ENCODE measurements around the gene LCN15.
"Not testable (repeated sequence)": the region's sequence is repeated elsewhere in the genome, so short reads cannot be mapped to it uniquely, and the experiment has no call there.

The LCN15 gene

DNA sequence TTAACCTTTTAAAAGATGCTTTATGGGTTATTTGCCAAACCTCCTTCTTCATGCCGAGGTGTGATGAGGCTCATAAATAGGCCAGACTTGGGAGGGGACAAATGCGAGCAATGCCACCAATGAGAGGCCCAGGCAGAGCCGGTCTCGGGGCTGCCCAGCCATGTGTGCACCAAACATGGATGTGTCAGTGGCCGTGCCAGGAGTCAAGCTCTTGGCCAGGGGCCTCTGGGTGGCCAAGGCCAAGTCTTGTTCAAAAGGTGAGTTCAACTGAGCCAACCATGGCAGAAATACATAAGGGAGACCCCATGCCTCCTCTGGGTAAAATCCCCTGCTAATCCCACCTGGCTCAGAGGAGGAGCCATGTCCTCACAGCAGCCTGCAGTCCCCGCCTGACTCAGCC, 10.9 kb upstream of the LCN15 start:
- no peak for DNase-seq (ENCODE audit: low spot score)

DNA sequence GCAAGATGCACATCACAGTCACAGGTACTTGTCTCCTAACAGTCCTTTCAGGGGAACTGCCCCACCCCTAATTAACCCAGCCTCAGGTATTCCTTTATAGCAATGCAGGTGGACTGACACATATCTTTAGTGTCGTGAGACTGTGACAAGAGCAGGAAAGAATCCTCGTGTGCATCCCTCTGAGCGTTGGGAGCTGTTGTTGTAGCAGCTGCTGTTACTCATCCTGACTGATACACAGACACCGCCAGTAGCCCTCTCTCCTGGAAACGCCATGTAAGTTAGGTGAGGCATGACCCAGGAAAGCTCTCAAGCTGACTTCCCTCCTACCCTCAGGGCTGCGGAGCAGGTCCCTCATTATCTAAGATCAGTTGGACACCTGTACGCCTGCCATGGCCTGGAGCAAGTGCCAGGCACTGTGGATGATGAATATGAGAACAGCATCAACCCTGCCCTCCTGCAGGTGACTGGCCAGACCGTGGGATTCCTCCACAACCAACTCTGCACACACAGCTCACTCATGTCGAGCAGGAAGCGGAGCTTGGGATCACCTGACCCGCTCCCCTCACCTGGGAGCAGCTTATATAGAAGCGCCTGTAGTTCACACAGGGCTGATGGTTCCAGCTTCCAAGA, 10.2 kb upstream of the LCN15 start:
- DNase-seq (ENCODE audit: low spot score): no peak

DNA sequence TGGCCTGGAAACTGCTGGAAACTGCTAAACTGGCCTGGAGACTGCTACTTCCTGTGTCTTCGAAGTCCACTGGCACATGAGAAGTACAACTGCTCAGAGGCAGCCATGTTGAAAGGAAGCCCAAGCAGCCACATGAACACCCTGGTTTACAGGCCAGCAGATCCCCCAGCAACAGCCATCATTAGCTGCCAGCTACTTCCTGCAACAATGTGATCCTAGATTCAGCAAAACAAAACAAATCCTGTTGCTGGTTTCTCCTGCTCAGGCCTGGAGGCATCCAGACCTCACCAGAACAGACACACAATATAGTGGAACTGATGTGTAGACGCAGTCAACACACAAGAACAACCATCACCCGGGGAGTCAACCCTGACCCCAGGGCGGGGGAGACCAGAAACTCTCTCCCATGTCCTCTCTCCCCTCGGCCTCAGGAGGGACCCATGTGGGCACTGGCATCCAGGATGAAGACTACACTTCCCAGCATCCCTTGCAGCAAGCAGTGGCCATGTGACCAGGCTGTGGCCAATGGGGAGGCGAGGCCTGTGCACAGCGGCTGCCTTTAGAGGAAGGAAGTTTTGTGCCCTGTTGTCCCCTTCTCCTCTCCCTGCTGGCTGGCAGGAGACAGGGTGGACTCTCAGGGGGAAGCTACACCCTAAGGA, 9.2 kb upstream of the LCN15 start:
- DNase-seq (ENCODE audit: low spot score): peak; percentile 71

DNA sequence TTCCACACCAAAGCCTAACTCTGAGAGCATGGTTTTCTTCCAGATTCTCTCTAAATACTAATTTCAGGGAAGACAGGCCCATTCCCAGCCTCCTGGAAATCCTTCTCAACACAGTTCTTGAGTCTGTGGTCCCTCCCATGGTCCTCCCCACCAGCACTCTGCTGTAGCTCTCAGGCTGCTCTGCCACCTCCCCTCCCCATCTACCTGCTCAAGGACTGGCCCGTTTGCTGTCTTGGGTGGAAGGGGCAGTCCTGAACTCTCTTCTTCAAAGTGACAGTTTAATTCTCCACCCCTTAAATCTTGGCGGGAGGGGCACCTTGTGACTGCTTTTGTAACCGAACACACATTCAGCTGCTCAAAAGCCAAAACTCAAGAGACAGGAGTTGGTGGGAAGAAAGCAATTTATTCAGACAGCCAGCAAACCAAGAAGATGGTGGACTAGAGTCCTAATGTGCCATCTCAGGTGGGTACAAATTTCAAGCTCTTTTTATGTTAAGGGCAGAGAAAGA, 7.6 kb upstream of the LCN15 start:
- DNase-seq (ENCODE audit: low spot score): no peak

DNA sequence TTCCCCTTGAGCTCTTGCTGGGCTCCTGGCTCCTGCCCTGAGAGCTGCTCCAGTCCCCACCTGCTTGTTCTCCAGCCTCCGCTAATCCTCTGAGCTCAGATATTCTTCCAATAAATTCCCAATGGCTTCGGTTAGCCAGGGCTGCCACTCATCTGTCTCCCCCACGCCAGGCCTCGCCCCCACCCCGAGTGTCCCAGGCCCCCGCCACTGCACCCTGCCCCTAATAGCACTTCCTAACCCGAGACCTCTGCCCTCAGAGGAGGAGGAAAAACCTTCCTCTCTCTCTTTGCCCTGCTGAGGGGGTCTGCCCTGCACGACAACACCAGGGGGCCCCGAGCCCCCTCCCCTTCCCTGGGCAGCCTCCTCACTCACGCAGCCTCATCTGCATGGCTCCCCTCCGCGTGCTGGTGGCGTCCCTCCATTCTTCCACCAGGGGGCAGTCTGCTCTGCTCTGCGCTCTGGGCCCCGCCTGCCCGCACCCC, 5.4 kb upstream of the LCN15 start:
- DNase-seq (ENCODE audit: low spot score): peak; percentile 88

DNA sequence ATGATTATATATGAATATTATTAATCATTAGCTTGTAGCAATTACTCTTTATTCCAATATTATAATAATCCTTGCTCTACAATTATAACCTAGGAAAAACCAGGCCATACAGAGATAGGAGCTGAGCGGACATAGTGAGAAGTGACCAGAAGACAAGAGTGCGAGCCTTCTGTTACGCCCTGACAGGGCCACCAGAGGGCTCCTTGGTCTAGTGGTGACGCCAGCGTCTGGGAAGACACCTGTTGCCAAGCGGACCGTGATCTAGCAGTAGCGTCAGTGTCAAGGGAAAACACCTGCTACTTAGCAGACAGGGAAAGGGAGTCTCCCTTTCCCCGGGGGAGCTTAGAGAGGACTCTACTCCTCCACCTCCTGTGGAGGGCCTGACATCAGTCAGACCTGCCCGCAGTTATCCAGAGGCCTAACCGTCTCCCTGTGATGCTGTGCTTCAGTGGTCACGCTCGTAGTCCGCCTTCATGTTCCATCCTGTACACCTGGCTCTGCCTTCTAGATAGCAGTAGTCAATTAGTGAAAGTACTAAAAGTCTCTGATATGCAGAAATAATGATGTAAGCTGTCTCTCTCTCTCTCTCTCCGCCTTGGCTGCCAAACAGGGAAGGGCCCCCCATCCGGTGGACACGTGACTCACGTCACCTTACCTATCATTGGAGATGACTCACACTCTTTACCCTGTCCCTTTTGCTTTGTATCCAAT, 2.2 kb upstream of the LCN15 start:
- DNase-seq (ENCODE audit: low spot score): not testable (repeated sequence)

DNA sequence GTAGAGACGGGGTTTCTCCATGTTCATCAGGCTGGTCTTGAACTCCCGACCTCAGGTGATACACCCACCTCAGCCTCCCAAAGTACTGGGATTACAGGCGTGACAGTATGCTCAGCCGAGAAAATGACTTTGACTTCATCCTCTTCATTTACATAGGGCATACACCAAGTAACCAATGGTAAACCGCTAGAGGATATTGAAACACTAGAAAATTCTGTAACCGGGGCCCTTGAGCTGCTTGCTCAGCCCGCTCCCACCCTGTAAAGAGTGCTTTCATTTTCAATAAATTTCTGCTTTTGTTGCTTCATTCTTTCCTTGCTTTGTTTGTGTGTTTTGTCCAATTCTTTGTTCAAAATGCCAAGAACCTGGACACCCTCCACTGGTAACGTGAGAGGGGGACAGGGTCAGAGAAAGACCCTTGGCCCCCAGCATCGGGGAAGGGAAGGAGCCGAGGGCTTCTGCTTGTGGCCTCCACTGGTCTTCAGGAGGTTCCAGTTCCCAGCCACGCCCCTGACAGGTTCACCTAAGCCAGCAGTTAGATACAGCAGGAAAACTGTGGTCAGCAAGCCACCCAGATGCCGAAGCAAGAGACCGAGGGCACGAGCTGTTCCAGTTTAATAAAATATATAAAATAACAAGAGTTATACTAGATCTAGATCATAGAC, 1.6 kb upstream of the LCN15 start:
- not testable (repeated sequence) for DNase-seq (ENCODE audit: low spot score)

DNA sequence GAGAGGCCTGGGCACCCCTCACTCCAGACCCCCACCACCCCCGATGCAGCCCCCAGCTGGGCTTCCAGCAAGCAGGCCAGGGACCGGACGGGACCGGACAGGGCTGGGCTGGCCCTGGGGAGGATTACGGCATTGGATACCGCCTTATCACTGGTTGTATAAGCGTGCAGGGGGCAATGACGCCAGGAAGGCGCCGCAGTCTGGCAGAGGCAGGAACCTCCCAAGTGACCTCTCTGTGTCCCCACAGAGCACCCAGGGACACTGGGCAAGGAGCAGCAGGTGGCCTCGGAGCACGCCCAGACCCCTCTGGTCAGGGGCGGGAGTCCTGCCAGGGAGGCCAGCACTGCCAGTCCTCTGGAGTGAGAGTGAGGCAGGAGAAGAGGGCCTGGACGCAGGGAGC, 723 bp upstream of the LCN15 start:
- no peak for DNase-seq (ENCODE audit: low spot score)

DNA sequence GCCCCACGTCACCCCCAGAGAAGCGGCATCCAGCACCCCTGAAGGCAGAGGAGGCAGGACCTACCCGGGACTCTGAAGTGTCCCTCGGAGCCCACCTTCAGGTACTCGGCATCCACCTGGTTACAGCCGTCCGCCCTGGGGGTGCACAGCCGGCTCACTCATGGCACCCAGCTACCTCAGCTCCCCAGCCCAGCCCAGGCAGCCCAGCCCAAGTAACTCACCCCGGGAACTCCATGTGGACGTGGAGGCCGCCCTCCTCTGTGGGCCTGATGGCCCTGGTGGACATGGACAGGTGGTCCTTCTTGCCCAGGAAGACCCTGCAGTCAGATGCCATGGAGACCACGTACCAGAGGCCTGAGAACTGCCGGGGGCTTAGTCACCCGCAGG, 676 bp downstream of the LCN15 start:
- no peak for DNase-seq (ENCODE audit: low spot score)

DNA sequence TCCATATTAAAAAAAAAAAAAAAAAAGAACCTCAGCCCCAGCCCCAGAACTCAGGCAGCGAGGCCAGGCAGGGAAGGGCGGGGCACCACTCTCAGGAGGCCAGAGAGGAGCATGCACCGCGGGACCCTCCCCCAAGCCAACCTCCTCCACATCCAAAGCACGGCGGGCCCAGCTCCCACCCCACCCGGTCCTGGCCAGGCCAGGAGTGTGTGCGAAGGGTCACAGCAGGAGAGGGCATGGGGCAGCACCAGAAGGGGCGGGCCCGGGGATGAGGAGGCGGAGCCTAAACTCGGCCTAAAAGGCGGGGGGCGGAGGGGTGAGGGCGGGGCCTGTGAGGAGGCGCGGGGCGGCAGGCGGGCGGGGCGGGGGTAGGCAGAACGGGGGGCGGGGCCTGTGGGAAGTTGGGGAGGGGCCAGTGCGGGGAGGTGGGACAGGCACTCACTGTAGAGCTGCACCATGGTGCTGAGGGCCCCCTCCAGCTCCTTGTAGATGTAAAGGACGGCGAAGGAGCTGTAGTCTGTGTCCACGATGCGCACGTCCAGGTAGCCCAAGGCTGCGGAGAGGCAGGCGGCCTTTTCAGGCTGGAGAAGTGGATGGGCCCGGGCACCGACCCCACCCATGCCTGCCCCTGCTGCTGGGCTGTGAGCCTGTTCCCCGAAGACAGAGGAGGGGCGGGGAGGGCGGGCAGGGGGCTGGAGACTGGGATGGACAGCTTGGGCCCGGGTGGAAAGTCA, 1.2 kb downstream of the LCN15 start:
- DNase-seq (ENCODE audit: low spot score): peak; percentile 89

DNA sequence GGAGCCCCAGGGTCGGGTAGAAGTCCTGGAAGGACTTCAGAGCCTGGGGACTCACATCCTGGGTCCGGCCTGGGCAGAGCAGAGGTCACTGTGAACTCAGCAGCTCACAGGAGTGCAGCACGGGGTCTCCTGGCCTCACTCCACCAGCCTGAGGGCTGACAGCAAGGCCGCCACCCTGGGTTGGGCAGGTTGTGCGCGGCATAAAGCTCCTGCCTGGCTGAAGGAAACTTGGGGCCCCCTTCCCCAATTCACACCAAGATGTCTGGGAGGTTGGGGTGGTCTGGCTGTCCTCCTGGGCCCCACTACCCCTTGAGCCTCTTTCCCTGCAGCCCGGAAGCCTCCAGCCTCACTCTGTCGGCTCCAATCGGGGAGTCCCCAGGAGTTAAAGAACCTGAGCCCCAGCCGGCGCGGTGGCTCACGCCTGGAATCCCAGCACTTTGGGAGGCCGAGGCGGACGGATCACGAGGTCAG, 2.1 kb downstream of the LCN15 start:
- DNase-seq (ENCODE audit: low spot score): peak; percentile 1

DNA sequence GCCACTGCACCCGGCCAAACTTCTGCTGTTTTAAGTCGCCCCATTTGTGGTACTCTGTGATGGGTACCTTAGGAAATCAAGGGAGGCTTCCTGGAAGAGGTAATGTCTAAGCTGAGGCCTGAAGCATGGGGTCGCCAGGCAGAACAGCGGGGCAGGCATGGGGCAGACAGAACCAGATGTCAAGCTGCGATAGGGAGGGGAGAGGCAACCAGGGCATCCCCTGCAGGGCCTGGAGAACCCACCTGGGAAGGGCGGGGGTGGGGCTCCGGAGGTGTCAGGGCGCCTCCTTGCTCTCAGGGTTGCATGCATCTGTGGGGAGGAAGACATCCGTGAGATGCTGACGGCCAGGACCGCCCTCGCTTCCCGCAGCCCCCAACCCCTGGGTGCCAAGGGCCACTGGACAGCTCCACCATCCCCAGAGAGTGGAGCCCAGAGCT, 2.8 kb downstream of the LCN15 start:
- DNase-seq (ENCODE audit: low spot score): peak; percentile 1

DNA sequence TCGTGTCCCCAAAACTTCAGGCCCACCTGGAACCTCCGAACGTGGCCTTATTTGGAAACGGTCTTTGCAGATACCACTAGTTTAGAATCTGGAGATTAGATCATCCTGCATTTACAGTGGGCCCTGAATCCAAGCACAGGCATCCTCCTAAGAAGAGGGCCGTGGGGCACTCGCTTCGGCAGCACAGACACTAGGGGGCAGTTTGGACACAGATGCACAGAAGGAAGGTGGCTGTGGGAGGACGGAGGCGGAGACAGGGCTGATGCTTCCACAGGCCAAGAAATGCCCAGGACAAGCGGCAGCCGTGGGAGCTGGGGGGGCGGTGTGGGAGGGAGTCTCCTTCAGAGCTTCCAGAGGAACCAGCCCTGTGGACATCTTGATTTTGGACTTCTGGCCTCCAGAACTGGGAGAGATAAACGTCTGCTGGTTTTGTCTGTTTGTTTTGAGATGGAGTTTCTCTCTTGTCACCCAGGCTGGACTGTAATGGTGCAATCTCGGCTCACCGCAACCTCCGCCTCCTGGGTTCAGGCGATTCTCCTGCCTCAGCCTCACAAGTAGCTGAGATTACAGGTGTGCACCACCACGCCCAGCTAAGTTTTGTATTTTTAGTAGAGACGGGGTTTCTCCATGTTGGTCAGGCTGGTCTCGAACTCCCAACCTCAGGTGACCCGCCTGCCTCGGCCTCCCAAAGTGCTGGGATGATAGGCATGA, 3.3 kb downstream of the LCN15 start:
- peak; percentile 55 for DNase-seq (ENCODE audit: low spot score)

DNA sequence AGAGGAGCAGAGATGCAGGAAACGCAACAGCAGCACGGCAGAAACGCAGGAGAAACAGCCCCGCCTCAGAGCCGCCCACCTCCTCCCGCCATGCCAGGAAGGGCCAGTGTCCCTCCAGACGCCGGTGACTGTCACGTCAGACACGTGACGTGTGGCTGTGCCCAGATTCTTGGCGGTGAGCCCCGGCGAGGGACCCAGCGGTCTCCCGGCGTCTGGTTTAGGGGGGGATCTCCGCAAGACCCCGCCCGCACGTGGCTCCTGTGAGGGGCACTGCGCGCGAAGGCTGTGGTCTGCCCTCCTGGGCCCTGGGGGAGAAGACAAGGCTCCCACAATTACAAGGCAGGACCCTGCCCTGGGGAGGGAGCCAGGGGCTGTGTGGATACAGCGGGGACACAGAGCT, 3.9 kb downstream of the LCN15 start:
- DNase-seq (ENCODE audit: low spot score): no peak

DNA sequence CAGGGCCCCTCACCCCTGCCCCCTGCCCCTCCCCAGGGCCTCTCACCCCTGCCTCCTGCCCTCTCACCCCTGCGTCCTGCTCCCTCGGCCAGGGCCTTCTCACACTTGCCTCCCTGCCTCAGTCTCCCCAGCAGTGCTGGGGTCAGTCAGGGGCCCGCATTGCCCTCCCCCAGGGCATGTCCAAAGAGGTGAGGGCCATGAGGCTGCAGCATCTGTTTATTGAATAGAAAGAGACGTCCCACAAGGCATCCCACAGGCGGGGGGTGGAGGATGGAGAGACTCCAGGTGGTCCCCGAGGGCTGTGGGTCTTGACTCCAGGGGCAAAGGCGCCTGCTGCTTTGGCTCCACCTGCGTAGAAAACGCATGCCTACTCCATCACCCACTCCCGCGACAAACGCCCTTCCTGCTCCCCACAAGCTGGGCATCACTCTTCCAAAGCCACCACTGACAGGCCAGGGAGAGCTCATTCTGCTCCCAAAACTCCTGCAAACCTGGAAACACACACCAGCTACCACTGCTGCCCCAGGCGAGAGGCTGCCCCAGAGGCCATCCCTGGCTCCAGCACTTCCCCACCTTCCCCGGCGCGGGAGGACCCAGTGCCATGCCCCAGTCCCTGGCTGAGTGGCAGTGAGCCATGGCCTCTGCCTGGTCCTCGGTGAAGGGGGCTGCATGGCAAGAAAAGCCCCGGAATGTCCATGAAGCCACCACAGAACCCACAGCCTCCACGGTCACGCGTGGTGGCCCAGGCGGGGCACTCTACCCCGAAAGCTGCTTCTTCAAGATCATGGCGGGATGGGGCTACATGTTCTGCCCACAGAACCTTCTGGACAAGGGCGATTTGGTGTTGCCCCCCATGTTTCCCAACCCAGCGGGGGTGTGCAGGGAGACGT, 4.6 kb downstream of the LCN15 start:
- peak; percentile 1 for DNase-seq (ENCODE audit: low spot score)

DNA sequence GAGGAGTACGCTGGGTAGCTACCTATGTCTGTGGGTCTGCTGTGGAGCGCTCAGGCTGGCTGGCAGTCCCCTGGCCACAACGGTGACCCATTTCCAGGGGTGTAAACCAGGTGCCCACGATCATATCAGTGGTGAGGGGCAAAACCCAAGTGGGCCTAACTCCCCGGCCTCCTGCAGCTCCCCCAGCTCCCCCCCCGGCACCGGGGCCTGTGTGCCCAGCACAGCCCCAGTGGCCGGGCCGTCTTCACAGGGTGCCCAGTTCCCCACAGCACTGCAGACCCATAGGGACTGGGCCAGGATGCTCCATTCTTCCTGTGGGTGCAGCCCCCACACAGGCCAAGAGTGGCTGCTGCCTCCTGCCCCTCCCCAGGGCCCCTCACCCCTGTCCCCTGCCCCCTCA, 5.3 kb downstream of the LCN15 start:
- DNase-seq (ENCODE audit: low spot score): no peak

DNA sequence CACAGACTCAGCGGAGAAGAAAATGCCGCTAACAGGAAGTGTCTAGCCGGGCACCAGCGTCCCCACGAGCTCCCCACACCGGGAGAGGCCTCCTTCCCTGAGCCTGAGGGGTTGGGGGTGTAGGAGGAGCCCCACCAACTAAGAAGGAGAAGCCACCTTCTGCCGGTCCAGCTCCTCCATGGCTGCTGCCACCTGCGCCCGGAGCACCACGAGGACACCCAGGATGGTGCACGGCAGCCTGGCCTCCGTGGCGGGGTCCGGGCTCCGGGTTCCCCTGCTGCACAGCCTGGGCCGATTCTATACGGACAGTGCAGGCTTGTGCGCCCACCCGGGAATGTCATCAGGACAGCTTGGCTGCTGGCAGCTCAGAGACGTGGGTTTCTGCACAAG, 6.6 kb downstream of the LCN15 start:
- DNase-seq (ENCODE audit: low spot score): no peak

DNA sequence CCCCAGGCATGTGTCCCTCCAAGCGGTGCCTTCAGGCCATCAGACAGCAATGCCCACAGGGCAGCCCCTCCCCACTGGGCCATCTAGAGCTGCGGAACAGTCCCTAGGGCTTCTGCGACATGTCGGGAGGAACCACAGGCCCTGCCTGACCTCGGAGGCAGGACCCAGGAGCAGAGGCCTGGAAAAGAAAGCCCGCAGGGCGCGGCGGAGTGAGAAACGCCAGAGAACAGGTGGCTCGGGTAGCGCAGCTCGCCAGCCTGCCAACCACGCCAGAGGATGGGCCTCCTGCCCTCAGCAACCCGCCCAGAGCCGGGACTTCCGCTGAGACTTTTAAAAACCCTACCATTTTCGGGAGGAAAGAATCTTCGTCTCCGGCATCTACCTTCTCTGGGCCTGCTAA, 7.0 kb downstream of the LCN15 start:
- no peak for DNase-seq (ENCODE audit: low spot score)

DNA sequence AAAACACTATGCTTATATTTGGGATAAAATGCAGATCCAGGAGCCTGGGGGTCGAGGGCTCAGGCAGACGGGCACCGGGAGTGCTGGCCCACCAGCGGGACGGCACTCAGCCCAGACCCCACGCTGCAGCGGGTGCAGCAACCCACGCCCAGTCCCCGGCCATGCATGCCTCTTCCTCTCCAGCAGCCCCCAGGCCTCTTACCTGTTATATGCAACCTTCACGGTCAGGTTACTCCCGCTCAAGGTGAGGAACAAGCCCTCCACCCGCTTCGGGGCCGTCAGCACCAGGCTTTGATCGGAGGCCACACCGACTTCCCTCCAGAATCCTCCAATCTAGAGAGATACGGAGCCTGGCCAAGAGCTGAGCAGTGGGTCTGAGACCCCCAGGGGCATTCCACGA, 7.5 kb downstream of the LCN15 start:
- DNase-seq (ENCODE audit: low spot score): no peak

DNA sequence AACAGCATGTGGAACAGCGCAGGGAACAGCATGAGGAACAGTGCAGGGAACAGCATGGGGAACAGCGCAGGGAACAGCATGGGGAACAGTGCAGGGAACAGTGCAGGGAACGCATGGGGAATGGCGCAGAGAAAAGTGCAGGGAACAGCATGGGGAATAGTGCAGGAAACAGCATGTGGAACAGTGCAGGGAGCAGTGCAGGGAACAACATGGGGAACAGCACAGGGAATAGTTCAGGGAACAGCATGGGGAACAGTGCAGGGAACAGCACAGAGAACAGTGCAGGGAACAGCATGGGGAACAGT, 8.2 kb downstream of the LCN15 start:
- DNase-seq (ENCODE audit: low spot score): no peak
